Measurements from ENCODE around the gene RETREG1.
A peak's percentile ranks its signal among the peaks of the same experiment; 100 is the strongest.

RETREG1 gene

GRCh38 chr5:16515532-16515931, 101.3 kb downstream of the RETREG1 start:
- no peak for DNase-seq (ENCODE audit: low read depth, low spot score)
- Histone ChIP-seq H3K9ac (ENCODE audit: insufficient read length) (no peak overlapping the region), H3K4me3 (no peak overlapping the region), H3K9me3 (ENCODE audit: low read depth, low read length) (no peaks in the 10 kb centered on the region), H3K27ac (no peak overlapping the region), H3K36me3 (ENCODE audit: insufficient read depth, low read length) (no peaks in the 10 kb centered on the region)
- no peak for TF ChIP-seq EZH2 (IDR thresholded peaks at IDR 0.05)
- TF ChIP-seq POLR2AphosphoS5 (IDR thresholded peaks at IDR 0.05; ENCODE audit: borderline replicate concordance, low read depth, low read length): no peak
- no peak for TF ChIP-seq FOXP2 (optimal IDR thresholded peaks at IDR 0.05; ENCODE audit: control extremely low read depth, extremely low read length, insufficient read depth)

GRCh38 chr5:16510098-16510497, 106.7 kb downstream of the RETREG1 start:
- TF ChIP-seq EZH2 (IDR thresholded peaks at IDR 0.05) (no peak), POLR2AphosphoS5 (IDR thresholded peaks at IDR 0.05; ENCODE audit: borderline replicate concordance, low read depth, low read length) (no peak), FOXP2 (optimal IDR thresholded peaks at IDR 0.05; ENCODE audit: control extremely low read depth, extremely low read length, insufficient read depth) (no peak)
- Histone ChIP-seq H3K4me3 (no peak overlapping the region), H3K36me3 (ENCODE audit: insufficient read depth, low read length) (no peaks in the 10 kb centered on the region), H3K27ac (no peak overlapping the region), H3K9me3 (ENCODE audit: low read depth, low read length) (no peaks in the 10 kb centered on the region), H3K9ac (ENCODE audit: insufficient read length) (no peak overlapping the region)
- DNase-seq (ENCODE audit: low read depth, low spot score): no peak

- Histone ChIP-seq H3K27ac (peak overlapping the region; percentile 27; the same call in 1 of the 2 replicates), H3K4me3 (no peak overlapping the region), H3K9me3 (ENCODE audit: low read depth, low read length) (no peaks in the 10 kb centered on the region), H3K9ac (ENCODE audit: insufficient read length) (no peak overlapping the region), H3K36me3 (ENCODE audit: insufficient read depth, low read length) (no peaks in the 10 kb centered on the region)
- no peak for TF ChIP-seq FOXP2 (optimal IDR thresholded peaks at IDR 0.05; ENCODE audit: control extremely low read depth, extremely low read length, insufficient read depth)
- TF ChIP-seq POLR2AphosphoS5 (IDR thresholded peaks at IDR 0.05; ENCODE audit: borderline replicate concordance, low read depth, low read length): no peak
- no peak for TF ChIP-seq EZH2 (IDR thresholded peaks at IDR 0.05)
- DNase-seq (ENCODE audit: low read depth, low spot score): no peak
Measured at GRCh38 chr5:16508730-16509531, 107.9 kb downstream of the RETREG1 start.

GRCh38 chr5:16507716-16508115, 109.1 kb downstream of the RETREG1 start:
- Histone ChIP-seq H3K27ac (peak overlapping the region; percentile 27), H3K36me3 (ENCODE audit: insufficient read depth, low read length) (no peaks in the 10 kb centered on the region), H3K4me3 (no peak overlapping the region), H3K9ac (ENCODE audit: insufficient read length) (no peak overlapping the region), H3K9me3 (ENCODE audit: low read depth, low read length) (no peaks in the 10 kb centered on the region)
- TF ChIP-seq EZH2 (IDR thresholded peaks at IDR 0.05): no peak
- TF ChIP-seq POLR2AphosphoS5 (IDR thresholded peaks at IDR 0.05; ENCODE audit: borderline replicate concordance, low read depth, low read length): no peak
- TF ChIP-seq FOXP2 (optimal IDR thresholded peaks at IDR 0.05; ENCODE audit: control extremely low read depth, extremely low read length, insufficient read depth): no peak
- DNase-seq (ENCODE audit: low read depth, low spot score): no peak

GRCh38 chr5:16505904-16506303, 110.9 kb downstream of the RETREG1 start:
- DNase-seq (ENCODE audit: low read depth, low spot score): no peak
- H3K36me3 ChIP-seq (ENCODE audit: insufficient read depth, low read length): no peaks in the 10 kb centered on the region
- TF ChIP-seq POLR2AphosphoS5 (IDR thresholded peaks at IDR 0.05; ENCODE audit: borderline replicate concordance, low read depth, low read length) (no peak), EZH2 (IDR thresholded peaks at IDR 0.05) (no peak), FOXP2 (optimal IDR thresholded peaks at IDR 0.05; ENCODE audit: control extremely low read depth, extremely low read length, insufficient read depth) (no peak)
- H3K4me3 ChIP-seq: no peak overlapping the region
- no peak overlapping the region for H3K27ac ChIP-seq
- H3K9ac ChIP-seq (ENCODE audit: insufficient read length): no peak overlapping the region
- no peaks in the 10 kb centered on the region for H3K9me3 ChIP-seq (ENCODE audit: low read depth, low read length)

GRCh38 chr5:16505140-16505891, 111.5 kb downstream of the RETREG1 start:
- Histone ChIP-seq H3K9me3 (ENCODE audit: low read depth, low read length) (no peaks in the 10 kb centered on the region), H3K4me3 (no peak overlapping the region), H3K36me3 (ENCODE audit: insufficient read depth, low read length) (no peaks in the 10 kb centered on the region), H3K9ac (ENCODE audit: insufficient read length) (no peak overlapping the region), H3K27ac (no peak overlapping the region)
- no peak for DNase-seq (ENCODE audit: low read depth, low spot score)
- no peak for TF ChIP-seq POLR2AphosphoS5 (IDR thresholded peaks at IDR 0.05; ENCODE audit: borderline replicate concordance, low read depth, low read length)

- DNase-seq (ENCODE audit: low read depth, low spot score): no peak
- Histone ChIP-seq H3K36me3 (ENCODE audit: insufficient read depth, low read length) (no peaks in the 10 kb centered on the region), H3K4me3 (no peak overlapping the region), H3K9me3 (ENCODE audit: low read depth, low read length) (no peaks in the 10 kb centered on the region), H3K9ac (ENCODE audit: insufficient read length) (no peak overlapping the region), H3K27ac (no peak overlapping the region)
- TF ChIP-seq FOXP2 (optimal IDR thresholded peaks at IDR 0.05; ENCODE audit: control extremely low read depth, extremely low read length, insufficient read depth) (no peak), EZH2 (IDR thresholded peaks at IDR 0.05) (no peak), POLR2AphosphoS5 (IDR thresholded peaks at IDR 0.05; ENCODE audit: borderline replicate concordance, low read depth, low read length) (no peak)
Measured at GRCh38 chr5:16504571-16504970, 112.2 kb downstream of the RETREG1 start.

- peak overlapping the region; percentile 59 for H3K4me3 ChIP-seq
- no peaks in the 10 kb centered on the region for H3K36me3 ChIP-seq (ENCODE audit: insufficient read depth, low read length)
- DNase-seq (ENCODE audit: low read depth, low spot score): peak; percentile 20
- H3K27ac ChIP-seq: peak overlapping the region; percentile 79
- no peaks in the 10 kb centered on the region for H3K9me3 ChIP-seq (ENCODE audit: low read depth, low read length)
- H3K9ac ChIP-seq (ENCODE audit: insufficient read length): peak overlapping the region; percentile 42
- no peak for TF ChIP-seq EZH2 (IDR thresholded peaks at IDR 0.05)
- no peak for TF ChIP-seq POLR2AphosphoS5 (IDR thresholded peaks at IDR 0.05; ENCODE audit: borderline replicate concordance, low read depth, low read length)
- TF ChIP-seq FOXP2 (optimal IDR thresholded peaks at IDR 0.05; ENCODE audit: control extremely low read depth, extremely low read length, insufficient read depth): no peak
Measured at GRCh38 chr5:16502866-16503265, 113.9 kb downstream of the RETREG1 start.
